Stomach (tissue), 4 donors: ENCODE measurements around the gene LHX5.

Experiments
- CTCF ChIP-seq, 7 experiments: fragments of 450-650 bp in 4 of 7; fragments of 200-600 bp in 3 of 7; sonication (generic) in 3 of 7; IDR thresholded peaks; one replicate each; pipeline ENCODE4 v1.5.1; 2016 to 2019; ENCODE audit warnings: antibody characterized with exemption in 7 of 7, control low read depth in 2 of 7, mild to moderate bottlenecking in 1 of 7
- EP300 ChIP-seq: sonication (generic); formaldehyde crosslinking; IDR thresholded peaks from one replicate; pipeline ENCODE4 v1.6.1; 2017; ENCODE audit warnings: antibody characterized with exemption
- POLR2A ChIP-seq, 4 donors: fragments of 450-650 bp; IDR thresholded peaks; one replicate each; pipeline ENCODE4 v1.6.1; 2016; ENCODE audit warnings: antibody characterized with exemption in 4 of 4, control low read depth in 2 of 4, mild to moderate bottlenecking in 1 of 4, moderate library complexity in 1 of 4
- POLR2AphosphoS5 ChIP-seq, 3 donors: sonication (generic); formaldehyde crosslinking; IDR thresholded peaks; one replicate each; pipeline ENCODE4 v1.6.1; 2016; ENCODE audit warnings: antibody characterized with exemption in 3 of 3

- TF ChIP-seq CTCF (IDR thresholded peaks at IDR 0.05) (no peak), POLR2AphosphoS5 (IDR thresholded peaks at IDR 0.05) (no peak), POLR2A (IDR thresholded peaks at IDR 0.05) (no peak), EP300 (no peak)
Observed at GRCh38 chr12:113500782-113501311, 29.2 kb upstream of the LHX5 start.
